Thoracic aorta (tissue), 2 donors: ENCODE data around the gene FXYD1. TPM values are rescaled to one million over a fixed set of nuclear protein-coding genes. Genes with fewer than 3 reads are reported as not detected.

Experiments used
- ATAC-seq: fragments of 150-250 bp; one replicate; pipeline ENCODE4 v1.8.0; 2017; ENCODE audit warnings: low read depth; ENCODE audit not compliant: insufficient number of reproducible peaks, low FRiP score
- DNase-seq: peaks from one replicate; pipeline ENCODE4 v3.0.0-alpha.2; 2020; ENCODE audit warnings: low spot score
- H3K27ac ChIP-seq, 2 donors: fragments of 200-600 bp; sonication (generic); 1 replicate in 1 of 2; 2 replicates in 1 of 2; pipeline ENCODE4 v1.5.1; 2016; ENCODE audit warnings: mild to moderate bottlenecking in 2 of 2, moderate library complexity in 2 of 2
- H3K27me3 ChIP-seq: fragments of 200-600 bp; sonication (generic); replicated peaks from 2 replicates; pipeline ENCODE4 v1.6.0; 2016; ENCODE audit warnings: mild to moderate bottlenecking; ENCODE audit not compliant: insufficient read depth
- H3K36me3 ChIP-seq: fragments of 200-600 bp; sonication (generic); one replicate; pipeline ENCODE4 v1.5.1; 2016
- H3K4me1 ChIP-seq, 2 donors: fragments of 200-600 bp; sonication (generic); 1 replicate in 1 of 2; 2 replicates in 1 of 2; pipeline versions ENCODE4 v1.5.1 to v1.6.0; 2016; ENCODE audit warnings: low read depth in 2 of 2, mild to moderate bottlenecking in 1 of 2; ENCODE audit not compliant: control insufficient read depth in 1 of 2
- H3K4me3 ChIP-seq: fragments of 200-600 bp; sonication (generic); 2 replicates; pipeline ENCODE4 v1.5.1; 2016; ENCODE audit warnings: mild to moderate bottlenecking
- H3K9me3 ChIP-seq: fragments of 200-600 bp; sonication (generic); 2 replicates; pipeline ENCODE4 v1.5.1; 2016
- total RNA-seq, 2 donors: library from RNA; depleted of rRNA; stranded (reverse); fragments of >200 nt; gene quantifications; one replicate each; pipeline versions ENCODE4 v1.1.0 to v1.2.3, GENCODE V29; 2016
- TF ChIP-seq, protein P1 (sequence below): fragments of 200-600 bp; sonication (generic); IDR thresholded peaks from one replicate; pipeline ENCODE4 v1.5.1; 2019; ENCODE audit warnings: antibody characterized with exemption

Gene FXYD1
- total RNA-seq, 2 donors from 2014 or later: 50.7 to 65.8 TPM

GRCh38 chr19:35123573-35123972 is 15.1 kb upstream of the FXYD1 start:
- Histone ChIP-seq H3K27ac (peak overlapping the region; percentile 88 to 92), H3K9me3 (no peaks in the 10 kb centered on the region), H3K4me1 (peaks cover 5 to 30% of the 10 kb centered on the region in 2 donors), H3K4me3 (peak overlapping the region; percentile 87), H3K36me3 (no peaks in the 10 kb centered on the region), H3K27me3 (no peaks in the 10 kb centered on the region)
- TF ChIP-seq, protein P1, sequence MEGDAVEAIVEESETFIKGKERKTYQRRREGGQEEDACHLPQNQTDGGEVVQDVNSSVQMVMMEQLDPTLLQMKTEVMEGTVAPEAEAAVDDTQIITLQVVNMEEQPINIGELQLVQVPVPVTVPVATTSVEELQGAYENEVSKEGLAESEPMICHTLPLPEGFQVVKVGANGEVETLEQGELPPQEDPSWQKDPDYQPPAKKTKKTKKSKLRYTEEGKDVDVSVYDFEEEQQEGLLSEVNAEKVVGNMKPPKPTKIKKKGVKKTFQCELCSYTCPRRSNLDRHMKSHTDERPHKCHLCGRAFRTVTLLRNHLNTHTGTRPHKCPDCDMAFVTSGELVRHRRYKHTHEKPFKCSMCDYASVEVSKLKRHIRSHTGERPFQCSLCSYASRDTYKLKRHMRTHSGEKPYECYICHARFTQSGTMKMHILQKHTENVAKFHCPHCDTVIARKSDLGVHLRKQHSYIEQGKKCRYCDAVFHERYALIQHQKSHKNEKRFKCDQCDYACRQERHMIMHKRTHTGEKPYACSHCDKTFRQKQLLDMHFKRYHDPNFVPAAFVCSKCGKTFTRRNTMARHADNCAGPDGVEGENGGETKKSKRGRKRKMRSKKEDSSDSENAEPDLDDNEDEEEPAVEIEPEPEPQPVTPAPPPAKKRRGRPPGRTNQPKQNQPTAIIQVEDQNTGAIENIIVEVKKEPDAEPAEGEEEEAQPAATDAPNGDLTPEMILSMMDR: no peak
- ATAC-seq: peak; percentile 56
- DNase-seq: peak; percentile 50

DNA sequence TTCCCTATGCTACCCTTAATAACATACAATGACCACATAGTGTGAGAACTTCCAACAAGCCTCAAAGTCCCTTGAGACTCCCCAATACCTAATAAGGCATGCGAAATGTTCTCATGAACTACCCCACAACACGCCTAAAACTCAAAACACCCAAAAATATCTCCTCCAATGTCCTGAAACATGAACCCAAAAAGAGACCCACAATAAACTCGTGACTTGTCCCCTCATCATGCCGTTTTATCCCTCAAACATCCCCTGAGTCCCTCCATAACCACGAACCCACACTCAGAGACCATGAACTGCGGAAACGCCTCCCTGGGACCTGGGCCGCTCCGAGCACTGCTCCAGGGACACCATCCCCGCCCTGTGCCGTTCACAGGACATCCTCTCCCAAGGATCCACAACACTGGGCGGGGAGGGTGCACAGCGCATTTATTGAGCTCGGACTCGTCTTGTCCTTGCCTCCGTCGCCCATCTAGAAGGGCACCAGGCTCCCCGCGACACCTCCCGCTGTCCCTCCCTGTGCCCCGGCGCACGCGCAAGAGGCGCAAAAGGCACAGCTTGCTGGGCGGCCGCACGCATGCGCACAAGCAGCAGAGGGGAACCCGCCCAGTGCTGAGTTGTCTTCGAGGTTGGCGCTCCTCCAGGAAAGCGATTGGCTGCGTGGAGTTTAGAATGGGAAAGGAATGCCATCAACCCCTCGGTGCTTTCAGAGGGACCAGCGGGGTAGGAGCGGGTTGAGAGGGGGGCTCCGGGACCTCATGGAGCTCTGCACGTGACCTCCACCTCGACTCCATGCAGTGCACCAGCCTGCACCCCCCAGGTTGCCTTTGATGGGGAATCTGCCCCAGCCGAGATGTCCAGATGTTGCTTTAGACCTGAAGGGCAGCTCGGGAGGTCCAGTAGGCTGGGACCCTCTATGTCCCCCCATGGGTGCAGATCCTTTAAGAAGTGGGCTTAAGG is 14.2 kb upstream of the FXYD1 start:
- TF ChIP-seq, protein P1: no peak
- Histone ChIP-seq H3K4me1 (peaks cover 5 to 30% of the 10 kb centered on the region in 2 donors), H3K9me3 (no peaks in the 10 kb centered on the region), H3K4me3 (peak overlapping the region; percentile 87), H3K36me3 (no peaks in the 10 kb centered on the region), H3K27ac (peak overlapping the region; percentile 88 to 92), H3K27me3 (no peaks in the 10 kb centered on the region)
- ATAC-seq (peak; percentile 85), DNase-seq (peak; percentile 82)

DNA sequence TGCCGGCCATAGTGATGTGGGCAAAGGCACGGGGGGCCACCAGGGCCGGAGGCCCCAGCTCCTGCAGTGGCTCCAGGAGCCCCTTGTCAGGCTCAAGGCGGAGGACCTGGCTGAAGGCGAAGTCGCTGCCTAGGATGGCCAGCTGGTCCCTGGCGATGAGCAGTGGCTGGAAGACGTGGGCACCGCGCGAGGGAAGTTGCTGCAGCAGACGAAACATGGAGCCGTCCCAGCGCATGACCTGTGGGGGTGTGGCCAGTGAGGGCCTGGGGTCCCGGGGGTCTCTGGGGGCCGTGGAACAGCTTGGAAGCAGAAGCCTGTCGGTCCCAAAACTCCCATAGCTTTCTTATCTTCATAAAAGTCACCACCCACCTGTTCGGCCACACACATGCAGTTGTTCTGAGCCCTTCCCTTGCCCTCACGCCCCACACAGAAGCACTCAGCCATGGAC is 13.3 kb upstream of the FXYD1 start:
- ATAC-seq (no peak), DNase-seq (no peak)
- H3K9me3 ChIP-seq: no peaks in the 10 kb centered on the region
- H3K27me3 ChIP-seq: no peaks in the 10 kb centered on the region
- TF ChIP-seq, protein P1: no peak
- H3K4me3 ChIP-seq: no peak overlapping the region
- no peaks in the 10 kb centered on the region for H3K36me3 ChIP-seq
- H3K4me1 ChIP-seq: peaks cover 5 to 30% of the 10 kb centered on the region in 2 donors
- H3K27ac ChIP-seq: no peak overlapping the region

DNA sequence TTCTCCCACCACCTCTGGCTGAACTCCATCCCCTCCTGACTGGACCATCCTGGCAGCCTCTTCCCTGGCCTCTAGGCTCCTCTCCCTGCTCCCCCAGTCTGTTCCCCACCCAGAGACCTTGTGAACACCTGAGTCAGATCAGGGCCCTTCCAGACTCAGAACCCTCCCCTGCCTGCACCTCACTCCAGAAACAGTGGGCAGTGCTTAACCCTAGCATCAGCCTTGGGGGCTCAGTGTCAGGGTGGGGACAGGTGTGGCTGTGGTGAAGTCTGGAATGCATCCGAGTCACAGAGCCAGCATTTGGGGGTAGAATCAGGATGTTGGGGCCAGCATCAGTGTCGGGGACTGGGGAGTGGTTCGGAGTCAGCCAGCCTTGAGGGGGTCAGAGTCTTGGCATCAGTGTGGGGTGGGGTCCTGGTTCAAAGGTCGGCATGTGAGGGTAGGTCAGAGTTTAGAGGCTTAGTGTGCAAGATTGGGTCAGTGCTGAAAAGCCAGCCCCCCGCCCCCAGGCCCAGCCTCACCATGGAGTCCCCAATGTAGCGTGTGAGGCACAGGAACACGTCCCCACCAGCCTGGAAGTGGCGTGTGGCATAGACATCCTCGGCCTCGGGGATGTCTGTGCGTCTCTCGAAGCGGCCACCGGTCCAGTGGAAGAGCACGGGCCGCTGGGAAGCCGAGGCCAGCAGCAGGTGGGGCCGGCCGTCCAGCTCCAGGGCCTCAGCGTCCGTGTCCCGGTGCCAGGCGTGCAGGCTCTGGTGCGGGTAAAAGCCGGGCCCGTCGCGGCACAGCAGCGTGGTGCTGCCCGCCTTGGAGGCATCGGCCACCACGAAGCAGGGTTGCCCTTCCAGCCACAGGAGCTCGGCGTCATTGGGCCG is 12.6 kb upstream of the FXYD1 start:
- no peaks in the 10 kb centered on the region for H3K9me3 ChIP-seq
- no peak overlapping the region for H3K27ac ChIP-seq
- peaks cover 5 to 30% of the 10 kb centered on the region in 2 donors for H3K4me1 ChIP-seq
- no peak for DNase-seq
- ATAC-seq: no peak
- TF ChIP-seq, protein P1: no peak
- no peak overlapping the region for H3K4me3 ChIP-seq
- H3K27me3 ChIP-seq: no peaks in the 10 kb centered on the region
- H3K36me3 ChIP-seq: no peaks in the 10 kb centered on the region

DNA sequence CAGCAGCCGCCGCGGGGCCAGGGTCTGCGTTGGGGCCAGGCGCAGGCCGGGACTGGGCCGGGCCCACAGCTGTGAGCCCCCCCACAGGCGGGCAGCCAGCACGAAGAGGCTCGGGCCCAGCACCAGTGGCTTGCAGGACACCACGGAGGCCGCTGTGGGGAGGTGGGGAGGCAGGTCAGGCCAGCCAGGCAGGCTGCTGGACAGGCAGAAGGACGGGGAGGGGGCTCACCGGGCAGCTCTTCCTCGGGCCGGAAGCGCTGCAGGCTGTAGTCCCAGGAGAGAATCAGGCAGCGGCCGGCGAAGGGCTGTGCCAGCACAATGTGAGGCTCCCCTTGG is 12.0 kb upstream of the FXYD1 start:
- ATAC-seq (no peak), DNase-seq (no peak)
- Histone ChIP-seq H3K36me3 (no peaks in the 10 kb centered on the region), H3K4me1 (peaks cover 5 to 30% of the 10 kb centered on the region in 2 donors), H3K9me3 (no peaks in the 10 kb centered on the region), H3K27ac (peak overlapping the region in 1 of 2 donors; percentile 8), H3K4me3 (no peak overlapping the region), H3K27me3 (no peaks in the 10 kb centered on the region)
- TF ChIP-seq, protein P1: no peak
